Smooth muscle cell of the umbilical artery (primary cell): ENCODE results near the gene C11orf87. TPM values are rescaled to one million over a fixed set of nuclear protein-coding genes. Genes with fewer than 3 reads are reported as not detected.

ENCODE experiments used
- total RNA-seq: library from RNA; depleted of rRNA; stranded (reverse); fragments of >200 nt; gene quantifications from 2 replicates; pipeline ENCODE4 v1.2.3, GENCODE V29; 2014

C11orf87 gene
- under 0.01 and 0.23 TPM in 2 replicates for total RNA-seq

DNA sequence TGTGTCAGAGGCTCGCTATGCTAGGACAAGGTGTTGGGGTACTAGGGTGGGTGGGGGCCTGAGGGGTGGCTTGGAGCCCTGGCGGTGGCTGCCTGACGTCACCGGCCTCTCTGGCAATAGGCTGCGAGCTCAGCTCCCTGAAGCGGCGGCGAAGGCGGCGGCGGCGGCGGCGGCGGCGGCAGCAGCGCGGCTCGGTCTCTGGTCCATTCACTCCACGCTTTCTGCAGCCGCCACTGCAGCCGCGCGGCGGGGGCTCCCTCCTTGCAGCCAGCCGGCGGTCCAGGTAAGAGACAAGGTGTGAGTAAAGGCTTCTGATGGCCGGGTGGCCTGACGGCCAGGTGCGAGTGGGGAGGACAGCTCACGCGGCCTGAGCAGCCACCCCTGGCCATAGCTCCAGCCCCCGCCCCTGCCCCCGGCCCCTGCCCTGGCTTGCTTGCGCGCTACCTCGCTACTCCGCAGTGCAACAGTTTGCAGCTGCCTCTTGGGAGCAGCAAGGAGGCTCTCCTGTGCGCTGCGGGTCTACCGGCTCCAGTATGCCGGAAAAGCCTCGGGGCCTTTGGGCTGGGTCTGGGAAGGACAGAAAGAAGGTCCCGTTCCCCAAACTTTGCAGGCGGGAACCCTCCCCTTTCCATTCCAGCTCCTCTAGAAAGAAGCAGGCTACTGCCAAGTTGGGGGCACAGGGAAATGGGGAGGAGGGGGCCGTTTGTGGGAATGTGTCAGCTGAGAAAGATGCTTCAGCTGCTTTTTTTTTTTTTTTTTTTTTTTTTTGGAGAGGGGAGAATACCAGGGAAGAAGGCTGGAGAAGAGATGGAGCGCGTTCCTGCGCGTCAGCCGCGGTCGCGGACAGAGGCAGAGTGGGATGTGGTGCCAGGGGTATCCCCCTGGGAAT is at the start of gene C11orf87:
Gene C11orf87, plus strand, starts transcription at position 210 of the 889 bp plus-strand sequence. CDS start 1,444 bp downstream, outside the sequence.

